Measurements from ENCODE around the gene GABBR2. TPM values are rescaled to one million over a fixed set of nuclear protein-coding genes. Genes with fewer than 3 reads are reported as not detected.

The GABBR2 gene
- total and polyA plus RNA-seq, 2 of the 8 experiments (the other 6 are each of a cell fraction or from before 2014, with no cell fraction given), result 0.50 to 1.2 TPM

DNA sequence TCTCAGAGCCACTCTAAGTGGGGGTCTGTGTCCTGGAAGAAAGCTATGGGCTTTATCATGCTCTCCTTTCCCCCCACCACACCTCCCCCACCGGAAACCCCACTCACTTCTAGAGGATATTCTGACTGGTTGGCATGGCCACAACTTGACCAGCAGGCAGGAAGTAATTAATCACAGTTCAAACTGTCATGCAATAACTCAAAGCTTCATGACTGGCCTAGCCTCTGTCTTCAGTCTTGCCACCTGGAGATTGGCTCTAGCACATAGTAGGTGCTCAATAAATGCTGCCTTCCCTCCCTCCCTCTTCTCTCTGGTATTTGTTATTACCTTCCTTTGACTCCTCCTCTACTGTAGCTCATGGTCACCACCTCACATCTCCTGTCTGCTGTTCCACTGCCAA is 124.7 kb downstream of the GABBR2 start (continued):
- no peak for TF ChIP-seq TEAD4 (IDR thresholded peaks at IDR 0.05; ENCODE audit: low read depth, low read length)
- no peak for TF ChIP-seq NANOG (IDR thresholded peaks at IDR 0.05; ENCODE audit: insufficient read depth, low read depth, low read length, poor library complexity, severe bottlenecking)
- TF ChIP-seq CREB1 (IDR thresholded peaks at IDR 0.05), result no peak
- no peak for TF ChIP-seq NRF1 (IDR thresholded peaks at IDR 0.05; ENCODE audit: low read depth, low read length)

All from H1 (cell line).